Epidermal melanocyte (primary cell): ENCODE results near the gene RAB31.

Source experiments
- DNase-seq: peaks from one replicate; pipeline ENCODE4 v3.0.0; 2011; ENCODE audit warnings: low spot score; ENCODE audit not compliant: insufficient read length

The RAB31 gene

GRCh38 chr18:9691235-9691634 lies 16.9 kb upstream of the RAB31 start:
- no peak for DNase-seq

DNA sequence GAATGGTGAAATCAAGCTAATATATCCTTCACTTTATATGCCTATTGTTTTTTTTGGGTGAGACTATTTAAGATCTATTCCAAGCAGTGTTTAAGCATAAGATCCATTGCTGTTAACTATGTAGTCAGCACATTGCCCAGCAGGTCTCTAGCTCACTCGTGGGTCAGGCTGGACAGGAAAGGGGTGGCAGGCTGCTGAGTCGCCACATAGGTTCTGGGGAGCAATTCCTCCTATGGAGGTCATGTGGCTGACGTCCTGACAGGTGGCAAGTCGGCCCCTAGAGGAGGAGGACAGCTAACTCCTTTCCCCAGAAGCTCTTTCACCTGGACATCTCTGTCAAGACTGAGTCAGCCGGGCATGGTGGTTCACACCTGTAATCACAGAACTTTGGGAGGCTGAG lies 13.9 kb upstream of the RAB31 start:
- no peak for DNase-seq

DNA sequence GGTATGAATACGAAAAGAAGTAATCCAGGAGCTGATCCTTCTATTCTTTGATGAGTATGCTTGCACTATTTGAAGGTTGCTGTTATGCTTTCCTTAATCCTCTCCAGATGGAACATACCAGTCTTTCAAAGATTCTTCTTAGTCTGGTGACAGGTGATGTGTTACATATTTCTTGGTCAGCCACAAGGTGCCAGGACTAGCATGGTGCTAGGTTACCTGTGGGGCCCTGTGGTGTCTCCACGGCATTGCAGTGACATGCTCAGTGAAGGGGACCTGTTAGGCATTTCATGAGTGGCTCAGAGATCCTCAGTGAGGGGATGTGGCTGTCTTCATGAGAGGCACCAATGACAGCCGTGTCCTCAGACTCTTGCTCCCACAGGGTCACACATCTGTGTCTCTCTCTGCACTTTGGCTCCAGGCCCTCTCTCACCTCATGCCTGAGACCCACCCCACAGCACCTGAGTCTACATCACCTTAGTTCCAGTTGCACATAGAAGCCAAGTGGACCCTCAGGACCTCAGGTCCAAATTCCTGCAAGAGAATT lies 13.1 kb upstream of the RAB31 start:
- no peak for DNase-seq

- no peak for DNase-seq
Observed at GRCh38 chr18:9695605-9696004, 12.5 kb upstream of the RAB31 start.

DNA sequence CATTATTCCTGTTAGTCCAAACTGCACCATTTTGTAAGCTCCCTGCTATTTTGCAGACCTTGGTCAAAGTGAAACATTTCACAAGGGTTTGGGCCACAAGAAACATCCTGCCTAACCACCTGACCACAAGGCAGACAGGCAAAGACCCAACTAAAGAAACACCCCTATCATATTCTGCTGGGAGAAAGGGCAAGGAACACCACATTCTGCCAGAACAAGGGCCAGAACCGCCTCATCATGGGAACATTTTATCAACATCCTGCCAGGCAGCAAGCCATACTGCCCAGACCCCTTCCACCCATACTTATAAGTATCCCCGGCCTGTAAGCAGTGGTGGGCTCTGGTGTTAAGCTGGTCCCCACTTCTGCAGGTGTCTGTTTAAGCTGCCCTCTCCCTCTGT lies 12.0 kb upstream of the RAB31 start:
- DNase-seq: no peak

DNA sequence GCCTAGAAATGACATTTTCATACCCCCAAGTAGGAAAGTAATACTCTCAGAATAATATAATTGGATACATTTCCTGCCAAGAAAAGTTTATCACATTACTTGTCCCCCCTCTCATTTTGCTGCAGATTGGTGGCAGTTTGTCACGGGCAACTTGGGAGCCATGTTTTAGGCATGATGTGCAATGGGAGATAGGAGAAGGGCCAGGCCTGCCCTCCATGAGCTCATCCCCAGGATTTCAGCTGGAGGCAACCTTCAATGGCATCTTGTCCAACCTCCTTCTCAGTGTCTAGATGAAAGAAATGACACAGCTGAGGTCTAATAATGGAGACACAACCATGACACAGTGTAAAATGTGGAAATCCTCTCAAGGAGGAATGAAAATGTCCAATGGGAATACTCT lies 11.4 kb upstream of the RAB31 start:
- no peak for DNase-seq

- DNase-seq: no peak
Observed at GRCh38 chr18:9697121-9697520, 11.0 kb upstream of the RAB31 start.

- DNase-seq: no peak
Observed at GRCh38 chr18:9698497-9698896, 9.6 kb upstream of the RAB31 start.

GRCh38 chr18:9700261-9700796 lies 7.8 kb upstream of the RAB31 start:
- no peak for DNase-seq

- no peak for DNase-seq
Observed at GRCh38 chr18:9701609-9702349, 6.3 kb upstream of the RAB31 start.

- no peak for DNase-seq
Observed at GRCh38 chr18:9704233-9705118, 3.6 kb upstream of the RAB31 start.

- no peak for DNase-seq
Observed at GRCh38 chr18:9705183-9705829, 2.8 kb upstream of the RAB31 start.

DNA sequence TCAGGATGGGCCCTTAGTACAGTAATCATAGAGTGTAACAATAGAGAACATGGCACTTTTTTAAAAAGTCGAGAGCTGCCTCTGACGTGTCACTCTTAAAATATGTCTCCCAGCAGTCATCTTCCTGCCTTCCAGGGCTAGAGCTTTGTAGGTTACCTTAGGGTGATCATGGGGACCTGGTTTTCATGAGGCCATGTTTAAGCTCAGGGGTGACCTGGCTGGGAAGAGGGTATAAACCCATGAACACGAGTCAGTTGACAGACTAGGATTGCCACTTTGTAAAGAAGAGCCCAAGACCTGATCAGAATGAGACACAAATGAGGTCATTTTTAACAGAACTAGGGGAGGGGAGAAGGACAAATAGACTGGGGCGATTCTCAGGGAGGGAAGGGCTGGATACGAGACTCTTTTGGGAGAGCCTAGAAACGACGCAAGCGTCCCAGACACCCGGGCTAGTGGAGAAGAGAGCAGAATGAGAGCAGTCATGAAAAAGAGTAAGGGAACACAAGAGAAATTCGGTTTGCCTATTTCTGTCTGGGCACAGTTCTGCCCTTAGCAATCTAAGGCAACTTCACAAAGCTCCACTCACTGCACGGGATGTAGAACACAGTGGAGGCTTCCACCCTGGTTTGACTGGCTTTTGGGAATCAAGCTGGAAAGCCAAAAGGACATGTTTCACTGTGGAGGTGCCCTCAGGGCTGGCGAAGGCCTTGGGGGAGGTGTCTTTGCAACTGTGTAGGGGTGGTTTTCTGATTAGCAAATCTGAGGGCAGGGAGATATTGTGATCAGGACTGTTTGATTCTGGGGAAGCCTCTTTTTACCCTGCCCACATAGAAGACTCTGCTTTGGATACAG lies 1.8 kb upstream of the RAB31 start:
- no peak for DNase-seq

GRCh38 chr18:9707381-9708056 lies 582 bp upstream of the RAB31 start:
- DNase-seq: no peak

DNA sequence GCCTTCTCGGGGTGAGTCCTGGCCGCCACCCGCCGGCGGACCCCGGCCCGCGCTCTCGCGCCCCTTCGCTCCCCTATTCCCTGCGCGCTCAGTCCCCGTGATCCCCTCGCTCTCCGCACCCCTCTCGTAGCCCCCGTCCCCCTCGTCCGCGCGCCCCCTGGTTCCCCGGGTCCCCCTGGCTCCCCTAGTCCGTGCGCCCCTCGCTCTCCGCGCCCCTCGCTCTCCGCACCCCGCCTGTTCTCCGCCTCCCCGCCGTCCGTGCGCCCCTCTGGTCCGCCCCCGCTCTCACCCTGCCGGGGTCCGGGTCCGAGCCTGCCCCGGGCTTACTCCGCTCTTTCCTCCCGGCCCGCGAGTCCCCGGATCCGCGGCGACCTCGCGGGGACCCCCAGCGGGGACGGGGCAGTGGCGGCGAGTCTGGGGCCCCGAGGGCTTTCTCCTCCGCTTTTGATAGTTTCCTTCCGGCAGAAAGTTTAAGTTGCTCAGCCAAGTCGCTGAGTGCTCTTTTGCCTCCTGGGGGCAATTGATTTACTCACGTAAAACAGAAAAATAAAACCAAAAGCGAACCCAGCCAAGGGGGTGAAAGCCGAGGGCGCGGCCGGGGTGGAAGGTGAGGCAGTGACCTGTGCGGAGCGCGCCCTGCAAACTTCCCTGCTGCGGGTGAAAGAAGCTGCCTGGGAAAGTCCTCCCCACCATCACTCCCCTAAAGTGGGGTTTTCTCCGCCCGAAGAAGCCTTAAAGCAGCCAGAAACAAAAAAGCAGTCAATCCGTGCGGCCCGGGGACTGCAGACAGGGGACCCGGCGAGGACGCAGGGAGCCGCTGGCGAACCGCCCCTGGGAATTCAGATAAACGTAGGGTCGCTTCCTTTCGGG lies 568 bp downstream of the RAB31 start:
- DNase-seq: no peak

GRCh38 chr18:9709304-9709877 lies 1.3 kb downstream of the RAB31 start:
- no peak for DNase-seq

DNA sequence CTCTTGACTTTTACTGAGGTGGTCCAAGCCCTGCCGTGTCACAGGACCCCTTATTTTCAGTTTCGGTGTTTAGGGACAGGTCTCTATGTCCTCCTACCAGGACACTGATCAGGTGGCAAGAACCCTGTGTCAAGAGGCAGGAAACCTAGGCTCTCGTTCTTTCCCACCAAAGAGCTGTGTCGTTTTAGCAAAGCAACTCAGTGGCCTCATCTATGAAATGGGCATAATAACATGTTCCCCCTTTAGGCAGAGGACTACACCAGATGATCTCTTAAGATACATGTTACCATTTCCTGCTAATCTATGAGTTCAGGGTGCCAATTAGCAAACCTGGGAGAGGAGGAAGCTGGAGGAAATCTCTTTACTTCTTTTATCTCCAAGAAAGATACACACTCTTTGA lies 1.9 kb downstream of the RAB31 start:
- no peak for DNase-seq

- DNase-seq: no peak
Observed at GRCh38 chr18:9711361-9712129, 3.4 kb downstream of the RAB31 start.
